Measurements from ENCODE around the gene AOC3. TPM values are rescaled to one million over a fixed set of nuclear protein-coding genes. Genes with fewer than 3 reads are reported as not detected.
"Not testable (repeated sequence)": the region's sequence is repeated elsewhere in the genome, so short reads cannot be mapped to it uniquely, and the experiment has no call there.

Gene AOC3
- total and polyA plus RNA-seq, 12 donors = 21.6 to 133 (median 81.1) TPM

DNA sequence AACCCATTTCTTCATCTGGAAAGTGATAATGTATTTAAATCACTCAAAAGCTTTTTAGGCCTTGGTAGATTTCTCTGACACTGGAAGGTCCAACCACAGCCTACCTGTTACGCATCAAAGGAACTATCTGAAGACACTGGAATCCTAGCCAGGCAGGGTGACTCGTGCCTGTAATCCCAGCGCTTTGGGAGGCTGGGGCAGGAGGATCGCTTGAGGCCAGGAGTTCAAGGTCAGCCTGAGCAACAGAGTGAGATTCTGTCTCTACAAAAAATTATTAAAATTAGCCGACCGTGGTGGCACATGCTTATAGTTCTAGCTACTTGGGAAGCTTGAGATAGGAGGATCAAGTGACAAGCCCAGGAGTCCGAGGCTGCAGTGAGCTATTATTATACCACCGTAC is 31.2 kb downstream of the AOC3 start:
- no peak overlapping the region for H3K27ac ChIP-seq
- DNase-seq = no peak
- H3K36me3 ChIP-seq (replicated peaks in 1 of 2) = no peaks in the 10 kb centered on the region
- H3K4me3 ChIP-seq = no peak overlapping the region
- H3K4me1 ChIP-seq (replicated peaks in 1 of 2) = peaks cover 0 to 8% of the 10 kb centered on the region in 2 donors
- 84 to 92% (median 86%) methylated on average over 8 of the region's 8 CpGs for WGBS, 4 donors
- intact Hi-C loops (cut with DNase I) = no loop called here
- H3K9me3 ChIP-seq (replicated peaks in 1 of 3) = no peaks in the 10 kb centered on the region
- H3K27me3 ChIP-seq = no peaks in the 10 kb centered on the region
- TF ChIP-seq, protein P1, sequence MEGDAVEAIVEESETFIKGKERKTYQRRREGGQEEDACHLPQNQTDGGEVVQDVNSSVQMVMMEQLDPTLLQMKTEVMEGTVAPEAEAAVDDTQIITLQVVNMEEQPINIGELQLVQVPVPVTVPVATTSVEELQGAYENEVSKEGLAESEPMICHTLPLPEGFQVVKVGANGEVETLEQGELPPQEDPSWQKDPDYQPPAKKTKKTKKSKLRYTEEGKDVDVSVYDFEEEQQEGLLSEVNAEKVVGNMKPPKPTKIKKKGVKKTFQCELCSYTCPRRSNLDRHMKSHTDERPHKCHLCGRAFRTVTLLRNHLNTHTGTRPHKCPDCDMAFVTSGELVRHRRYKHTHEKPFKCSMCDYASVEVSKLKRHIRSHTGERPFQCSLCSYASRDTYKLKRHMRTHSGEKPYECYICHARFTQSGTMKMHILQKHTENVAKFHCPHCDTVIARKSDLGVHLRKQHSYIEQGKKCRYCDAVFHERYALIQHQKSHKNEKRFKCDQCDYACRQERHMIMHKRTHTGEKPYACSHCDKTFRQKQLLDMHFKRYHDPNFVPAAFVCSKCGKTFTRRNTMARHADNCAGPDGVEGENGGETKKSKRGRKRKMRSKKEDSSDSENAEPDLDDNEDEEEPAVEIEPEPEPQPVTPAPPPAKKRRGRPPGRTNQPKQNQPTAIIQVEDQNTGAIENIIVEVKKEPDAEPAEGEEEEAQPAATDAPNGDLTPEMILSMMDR (IDR thresholded peaks at IDR 0.05) = no peak
- no peak for TF ChIP-seq POLR2A (IDR thresholded peaks at IDR 0.05)

DNA sequence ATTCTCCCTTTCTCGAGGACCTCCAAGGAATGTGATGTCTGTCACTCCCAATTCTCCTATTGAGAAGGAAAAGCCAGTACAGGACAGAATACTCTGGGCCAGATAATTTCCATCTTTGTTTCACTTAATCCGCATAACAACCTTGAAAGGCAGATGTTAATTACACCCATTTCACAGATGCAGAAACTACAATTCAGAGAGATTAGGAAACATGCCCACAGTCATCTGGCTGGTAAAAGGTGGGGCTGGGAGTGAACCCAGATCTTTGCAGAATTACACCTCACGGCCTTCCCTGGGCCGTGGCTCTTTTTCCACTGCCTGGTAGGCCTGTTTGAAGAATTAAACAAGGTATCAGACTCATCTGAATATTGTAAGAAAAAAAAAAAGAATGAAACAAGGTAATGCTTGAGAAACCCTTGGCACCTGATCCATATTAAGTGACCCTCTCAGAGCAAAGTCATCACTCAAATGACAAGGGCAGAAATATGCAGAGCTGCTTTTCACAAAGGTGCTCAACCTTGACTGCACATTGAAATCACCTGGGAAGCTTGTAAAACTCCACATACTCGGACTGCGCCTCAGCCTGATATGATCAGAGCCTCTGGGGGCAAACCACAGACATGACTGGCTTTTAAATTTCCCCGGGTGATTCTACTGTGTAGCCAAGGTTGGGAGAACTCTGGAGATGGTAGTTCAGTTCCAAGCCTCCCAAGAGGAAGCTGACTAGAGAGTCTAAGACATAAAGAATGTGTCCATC is 33.0 kb downstream of the AOC3 start:
- Histone ChIP-seq H3K4me1 (replicated peaks in 1 of 2) (peaks cover 0 to 12% of the 10 kb centered on the region in 2 donors), H3K9me3 (replicated peaks in 1 of 3) (no peaks in the 10 kb centered on the region), H3K36me3 (replicated peaks in 1 of 2) (no peaks in the 10 kb centered on the region), H3K4me3 (no peak overlapping the region), H3K27me3 (no peaks in the 10 kb centered on the region), H3K27ac (no peak overlapping the region)
- intact Hi-C loops (cut with DNase I) = no loop called here
- TF ChIP-seq, protein P1 (IDR thresholded peaks at IDR 0.05) = no peak
- no peak for TF ChIP-seq POLR2A (IDR thresholded peaks at IDR 0.05)
- DNase-seq = no peak
- 84 to 89% (median 86%) methylated on average over 7 of the region's 7 CpGs for WGBS, 4 donors

DNA sequence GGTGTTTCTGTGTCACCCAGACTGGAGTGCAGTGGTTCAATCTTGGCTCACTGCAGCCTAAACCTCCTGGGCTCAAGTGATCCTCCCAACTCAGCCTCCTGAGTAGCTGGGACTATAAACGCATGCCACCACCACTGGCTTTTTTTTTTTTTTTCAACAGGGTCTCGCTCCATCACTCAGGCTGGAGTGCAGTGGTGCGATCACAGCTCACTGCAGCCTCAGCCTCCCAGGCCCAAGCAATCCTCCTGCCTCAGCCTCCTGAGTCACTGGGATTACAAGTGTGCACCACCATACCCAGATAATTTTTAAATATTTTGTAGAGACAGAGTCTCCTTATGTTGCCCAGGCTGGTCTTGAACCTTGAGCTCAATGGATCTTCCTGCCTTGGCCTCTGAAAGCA is 34.8 kb downstream of the AOC3 start:
- H3K36me3 ChIP-seq (replicated peaks in 1 of 2); H3K27ac ChIP-seq; H3K4me3 ChIP-seq; intact Hi-C loops (cut with DNase I); H3K27me3 ChIP-seq; DNase-seq; H3K9me3 ChIP-seq (replicated peaks in 1 of 3): not testable (repeated sequence)
- WGBS, 4 donors = 88 to 100% (median 97%) methylated on average over 2 to 3 of the region's 3 CpGs
- peaks cover 0 to 12% of the 10 kb centered on the region in 2 donors for H3K4me1 ChIP-seq (replicated peaks in 1 of 2)

DNA sequence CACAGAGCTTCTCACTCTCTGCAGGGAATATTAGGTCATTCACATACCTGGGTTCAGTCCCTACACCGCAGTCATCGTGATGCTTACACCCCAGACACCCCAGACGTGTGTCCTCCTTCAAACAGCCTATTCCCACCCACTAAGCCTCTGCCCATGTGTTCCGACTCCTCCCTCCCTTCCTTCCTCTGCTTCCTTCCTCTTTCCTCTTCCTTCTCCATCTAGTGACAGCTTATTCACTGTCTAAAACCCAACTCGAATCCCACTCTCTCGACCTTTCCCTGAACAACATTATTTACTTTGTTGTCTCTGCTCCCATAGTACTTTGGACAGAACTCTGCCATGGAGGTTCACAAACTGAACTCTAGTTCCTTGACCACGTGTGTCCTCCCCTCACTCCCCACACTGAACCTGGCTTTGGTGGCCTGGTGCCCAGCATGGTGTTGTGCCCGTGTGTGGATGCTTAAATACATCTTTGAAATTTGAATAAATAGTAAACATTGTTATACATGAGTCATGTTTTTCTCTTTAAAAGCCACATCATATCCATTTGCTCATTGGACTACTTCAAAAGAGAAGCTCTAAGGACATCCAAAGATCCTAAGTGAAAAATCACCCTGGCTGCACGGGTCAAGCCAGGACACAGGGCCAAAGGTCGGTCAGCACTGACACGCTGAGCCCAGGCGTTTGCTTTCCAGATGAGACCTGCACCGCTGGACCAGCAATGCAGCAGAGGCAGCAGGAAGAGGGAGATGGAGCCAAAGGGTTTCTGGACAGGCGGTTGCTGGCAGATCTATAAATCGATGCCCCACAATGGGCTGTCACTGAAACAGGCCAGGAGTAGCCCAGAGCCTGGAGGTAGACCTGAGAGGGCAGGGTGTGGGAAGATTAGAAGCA is 35.5 kb downstream of the AOC3 start:
- 54 to 60% (median 58%) methylated on average over 15 of the region's 15 CpGs for WGBS, 4 donors
- no peak overlapping the region for H3K4me3 ChIP-seq
- intact Hi-C loops (cut with DNase I) = no loop called here

More for the DNA sequence above, 35.5 kb downstream of the AOC3 start:
- peaks cover 0 to 12% of the 10 kb centered on the region in 2 donors for H3K4me1 ChIP-seq (replicated peaks in 1 of 2)
- H3K9me3 ChIP-seq (replicated peaks in 1 of 3) = no peaks in the 10 kb centered on the region
- peak in 3 of 7 donors; percentile 16 to 55 (median 21) for DNase-seq
- H3K27ac ChIP-seq = no peak overlapping the region
- TF ChIP-seq, protein P1 (IDR thresholded peaks at IDR 0.05) = no peak
- TF ChIP-seq POLR2A (IDR thresholded peaks at IDR 0.05) = no peak
- no peaks in the 10 kb centered on the region for H3K36me3 ChIP-seq (replicated peaks in 1 of 2)
- no peaks in the 10 kb centered on the region for H3K27me3 ChIP-seq

Measured in adrenal gland (tissue), 12 donors.